ENCODE measurements around the gene CSRNP3.

DNA sequence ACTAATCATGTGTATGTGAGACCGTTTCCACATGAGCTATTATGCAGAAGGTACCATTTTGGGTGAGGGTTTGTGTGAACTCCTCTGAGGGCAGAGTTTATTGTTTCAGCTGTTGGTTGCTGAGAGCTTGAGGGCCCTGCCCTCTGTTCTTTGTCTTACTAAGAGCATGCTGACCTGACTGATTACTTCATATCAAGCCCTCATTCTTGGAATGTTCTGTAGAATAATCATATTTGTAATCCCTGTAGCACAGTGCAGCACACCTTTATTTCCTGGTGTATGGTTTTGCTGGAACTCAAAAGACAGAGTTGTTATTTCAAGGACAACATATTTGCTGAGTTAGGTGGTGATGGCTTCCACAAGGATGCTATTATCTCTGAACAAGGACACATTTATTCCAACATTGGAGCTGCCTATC is 206.1 kb downstream of the CSRNP3 start:
- TF ChIP-seq ZNF274 (IDR thresholded peaks at IDR 0.05; ENCODE audit: low read depth, low read length) = no peak
- no peak for TF ChIP-seq YY1 (IDR thresholded peaks at IDR 0.05; ENCODE audit: insufficient read depth, insufficient read length)

Data from NT2/D1 (cell line).